ENCODE measurements around the gene PTPRG.

DNA sequence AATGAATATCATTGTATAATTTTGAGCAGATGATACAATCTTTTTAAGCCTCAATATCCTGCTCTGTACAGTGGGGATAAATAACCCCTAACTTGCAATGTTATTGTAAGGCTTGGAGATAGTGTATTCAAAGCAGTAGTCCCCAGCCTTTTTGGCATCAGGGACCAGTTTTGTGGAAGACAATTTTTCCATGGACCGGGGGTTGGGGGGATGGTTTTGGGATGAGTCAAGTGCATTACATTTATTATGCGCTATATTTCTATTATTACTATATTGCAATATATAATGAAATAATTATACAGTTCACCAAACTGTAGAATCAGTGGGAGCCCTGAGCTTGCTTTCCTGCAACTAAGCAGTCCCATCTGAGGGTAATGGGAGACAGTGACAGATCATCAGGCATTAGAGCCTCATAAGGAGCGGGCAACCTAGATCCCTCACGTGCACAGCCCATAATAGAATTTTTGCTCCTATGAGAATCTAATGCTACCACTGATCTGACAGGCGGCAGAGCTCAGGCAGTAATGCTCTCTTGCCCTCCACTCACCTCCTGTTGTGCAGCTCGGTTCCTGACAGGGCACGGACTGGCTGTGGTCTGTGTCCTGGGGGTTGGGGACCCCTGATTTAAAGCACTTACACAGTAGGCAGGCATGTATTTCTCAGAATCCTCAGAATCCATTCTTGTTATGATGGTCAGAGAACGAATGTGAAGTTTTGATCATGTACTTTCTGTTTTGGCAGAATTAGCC is 102.2 kb downstream of the PTPRG start:
- TF ChIP-seq, protein P1, sequence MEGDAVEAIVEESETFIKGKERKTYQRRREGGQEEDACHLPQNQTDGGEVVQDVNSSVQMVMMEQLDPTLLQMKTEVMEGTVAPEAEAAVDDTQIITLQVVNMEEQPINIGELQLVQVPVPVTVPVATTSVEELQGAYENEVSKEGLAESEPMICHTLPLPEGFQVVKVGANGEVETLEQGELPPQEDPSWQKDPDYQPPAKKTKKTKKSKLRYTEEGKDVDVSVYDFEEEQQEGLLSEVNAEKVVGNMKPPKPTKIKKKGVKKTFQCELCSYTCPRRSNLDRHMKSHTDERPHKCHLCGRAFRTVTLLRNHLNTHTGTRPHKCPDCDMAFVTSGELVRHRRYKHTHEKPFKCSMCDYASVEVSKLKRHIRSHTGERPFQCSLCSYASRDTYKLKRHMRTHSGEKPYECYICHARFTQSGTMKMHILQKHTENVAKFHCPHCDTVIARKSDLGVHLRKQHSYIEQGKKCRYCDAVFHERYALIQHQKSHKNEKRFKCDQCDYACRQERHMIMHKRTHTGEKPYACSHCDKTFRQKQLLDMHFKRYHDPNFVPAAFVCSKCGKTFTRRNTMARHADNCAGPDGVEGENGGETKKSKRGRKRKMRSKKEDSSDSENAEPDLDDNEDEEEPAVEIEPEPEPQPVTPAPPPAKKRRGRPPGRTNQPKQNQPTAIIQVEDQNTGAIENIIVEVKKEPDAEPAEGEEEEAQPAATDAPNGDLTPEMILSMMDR (IDR thresholded peaks at IDR 0.05): no peak
- no peak for TF ChIP-seq POLR2AphosphoS5 (IDR thresholded peaks at IDR 0.05; ENCODE audit: low read depth, low read length)
- TF ChIP-seq, protein P2, sequence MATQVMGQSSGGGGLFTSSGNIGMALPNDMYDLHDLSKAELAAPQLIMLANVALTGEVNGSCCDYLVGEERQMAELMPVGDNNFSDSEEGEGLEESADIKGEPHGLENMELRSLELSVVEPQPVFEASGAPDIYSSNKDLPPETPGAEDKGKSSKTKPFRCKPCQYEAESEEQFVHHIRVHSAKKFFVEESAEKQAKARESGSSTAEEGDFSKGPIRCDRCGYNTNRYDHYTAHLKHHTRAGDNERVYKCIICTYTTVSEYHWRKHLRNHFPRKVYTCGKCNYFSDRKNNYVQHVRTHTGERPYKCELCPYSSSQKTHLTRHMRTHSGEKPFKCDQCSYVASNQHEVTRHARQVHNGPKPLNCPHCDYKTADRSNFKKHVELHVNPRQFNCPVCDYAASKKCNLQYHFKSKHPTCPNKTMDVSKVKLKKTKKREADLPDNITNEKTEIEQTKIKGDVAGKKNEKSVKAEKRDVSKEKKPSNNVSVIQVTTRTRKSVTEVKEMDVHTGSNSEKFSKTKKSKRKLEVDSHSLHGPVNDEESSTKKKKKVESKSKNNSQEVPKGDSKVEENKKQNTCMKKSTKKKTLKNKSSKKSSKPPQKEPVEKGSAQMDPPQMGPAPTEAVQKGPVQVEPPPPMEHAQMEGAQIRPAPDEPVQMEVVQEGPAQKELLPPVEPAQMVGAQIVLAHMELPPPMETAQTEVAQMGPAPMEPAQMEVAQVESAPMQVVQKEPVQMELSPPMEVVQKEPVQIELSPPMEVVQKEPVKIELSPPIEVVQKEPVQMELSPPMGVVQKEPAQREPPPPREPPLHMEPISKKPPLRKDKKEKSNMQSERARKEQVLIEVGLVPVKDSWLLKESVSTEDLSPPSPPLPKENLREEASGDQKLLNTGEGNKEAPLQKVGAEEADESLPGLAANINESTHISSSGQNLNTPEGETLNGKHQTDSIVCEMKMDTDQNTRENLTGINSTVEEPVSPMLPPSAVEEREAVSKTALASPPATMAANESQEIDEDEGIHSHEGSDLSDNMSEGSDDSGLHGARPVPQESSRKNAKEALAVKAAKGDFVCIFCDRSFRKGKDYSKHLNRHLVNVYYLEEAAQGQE (IDR thresholded peaks at IDR 0.05; ENCODE audit: insufficient read depth in 1 of 2, low read depth in 2 of 2, low read length in 1 of 2): no peak
- TF ChIP-seq SIN3A (IDR thresholded peaks at IDR 0.05; ENCODE audit: borderline replicate concordance, insufficient read depth, low read depth, low read length): no peak
- no peak for TF ChIP-seq TCF7L2 (IDR thresholded peaks at IDR 0.05; ENCODE audit: low read depth, low read length)

Measured in Panc1 (cell line).